GM12878 (cell line): ENCODE measurements around the gene ARHGAP26. TPM values are rescaled to one million over a fixed set of nuclear protein-coding genes. Genes with fewer than 3 reads are reported as not detected.

Experiments
- ATAC-seq: fragments of 200-7000 bp; cut with Tn5 transposase; 3 replicates; pipeline ENCODE4 v1.9.1; 2020; ENCODE audit warnings: mild to moderate bottlenecking, moderate library complexity
- BruUV-seq: library from RNA; stranded (reverse); fragments of 400-500 nt; replicated peaks from 2 replicates; lab custom pipeline; 2021; lab: Mats Ljungman, UMichigan
- CTCF ChIA-PET: fragments of 300-600 bp; sonication (Branson Sonifier 250); formaldehyde crosslinking; extraction: SDS; loops from one replicate; lab custom pipeline; 2021; ENCODE audit warnings: inconsistent platforms; lab: Yijun Ruan, JAX
- POLR2A ChIA-PET: fragments of 350-600 bp; formaldehyde crosslinking; extraction: SDS; loops from one replicate; lab custom pipeline; 2021; ENCODE audit warnings: inconsistent platforms; lab: Charles Lee
- RAD21 ChIA-PET: fragments of 300-600 bp; sonication (Branson Sonifier 250); formaldehyde crosslinking; loops from one replicate; lab custom pipeline; 2023; ENCODE audit warnings: antibody characterized with exemption; ENCODE audit not compliant: unreplicated experiment; lab: Charles Lee
- SMC1A ChIA-PET: fragments of 300-600 bp; sonication (Branson Sonifier 250); formaldehyde crosslinking; loops from one replicate; lab custom pipeline; 2023; ENCODE audit not compliant: unreplicated experiment, uncharacterized antibody; lab: Charles Lee
- DNase-seq: peaks from one replicate; pipeline ENCODE4 v3.0.0-alpha.2; 2011; ENCODE audit warnings: low read depth, low spot score
- FAIRE-seq: peaks from 3 replicates; lab custom pipeline; 2011; peaks lifted over from hg19 to GRCh38; lab: Jason Lieb, UNC
- H2AFZ ChIP-seq: 2 replicates; pipeline ENCODE4 v1.6.0; 2011; ENCODE audit warnings: low read depth, low read length, control low read depth; ENCODE audit not compliant: control insufficient read depth
- H3K27ac ChIP-seq: 2 replicates; pipeline ENCODE4 v1.5.1; 2011; ENCODE audit warnings: control low read depth; ENCODE audit not compliant: control insufficient read depth, insufficient read depth
- H3K27me3 ChIP-seq, 2 experiments: replicated peaks in 1 of 2; 2 replicates each; pipeline versions ENCODE4 v1.6.0 to v1.6.1; 2011; ENCODE audit warnings: low read length in 1 of 2; ENCODE audit not compliant: control insufficient read depth in 2 of 2, insufficient read depth in 2 of 2
- H3K36me3 ChIP-seq, 2 experiments: 2 replicates each; pipeline ENCODE4 v1.5.1; 2011; ENCODE audit warnings: low read length in 1 of 2; ENCODE audit not compliant: control insufficient read depth in 2 of 2, insufficient read depth in 2 of 2
- H3K4me1 ChIP-seq: 2 replicates; pipeline ENCODE4 v1.6.1; 2011; ENCODE audit warnings: mild to moderate bottlenecking, low read length, moderate library complexity, mixed read lengths; ENCODE audit not compliant: control insufficient read depth, insufficient read depth
- H3K4me2 ChIP-seq: 2 replicates; pipeline ENCODE4 v1.6.0; 2011; ENCODE audit warnings: control low read depth; ENCODE audit not compliant: control insufficient read depth, insufficient read depth
- H3K4me3 ChIP-seq: fragments of 200-600 bp; sonication (generic); 2 replicates; pipeline ENCODE4 v1.5.1; 2016
- H3K79me2 ChIP-seq: 2 replicates; pipeline ENCODE4 v1.6.0; 2011; ENCODE audit warnings: low read length; ENCODE audit not compliant: control insufficient read depth, insufficient read depth
- H3K9ac ChIP-seq: 2 replicates; pipeline ENCODE4 v1.8.0; 2011; ENCODE audit warnings: low read length, control low read depth, mixed read lengths; ENCODE audit not compliant: control insufficient read depth, insufficient read depth
- H3K9me3 ChIP-seq: replicated peaks from 3 replicates; pipeline ENCODE4 v1.5.1; 2011; ENCODE audit warnings: mild to moderate bottlenecking, low read length; ENCODE audit not compliant: control insufficient read depth, insufficient read depth
- H4K20me1 ChIP-seq: 2 replicates; pipeline ENCODE4 v1.6.0; 2011; ENCODE audit not compliant: control insufficient read depth, insufficient read depth
- CHD4 ChIP-seq: fragments of 200-600 bp; sonication (generic); IDR thresholded peaks from 2 replicates; pipeline ENCODE4 v1.6.1; 2016; ENCODE audit warnings: mild to moderate bottlenecking
- EP300 ChIP-seq, 2 experiments: fragments of 150-350 bp in 1 of 2; IDR thresholded peaks; 2 replicates each; pipeline ENCODE4 v1.6.1; 2011 to 2012; ENCODE audit warnings: low read depth in 2 of 2, low read length in 2 of 2, borderline replicate concordance in 1 of 2, improper control_type of control experiment in 1 of 2, inconsistent platforms in 1 of 2; ENCODE audit not compliant: control insufficient read depth in 1 of 2
- GABPA ChIP-seq: IDR thresholded peaks from 2 replicates; pipeline ENCODE4 v1.6.1; 2014; ENCODE audit warnings: antibody characterized with exemption, low read depth, mild to moderate bottlenecking, inconsistent platforms
- GATAD2B ChIP-seq: fragments of 450-650 bp; conservative IDR thresholded peaks from 2 replicates; pipeline ENCODE4 v1.6.1; 2017; ENCODE audit warnings: low read depth, mild to moderate bottlenecking, moderate library complexity
- KLF5 ChIP-seq: fragments of 450-650 bp; IDR thresholded peaks from 2 replicates; pipeline ENCODE4 v1.6.1; 2014; ENCODE audit warnings: mild to moderate bottlenecking; ENCODE audit not compliant: partially characterized antibody
- LARP7 ChIP-seq: fragments of 450-650 bp; IDR thresholded peaks from 2 replicates; pipeline ENCODE4 v1.6.1; 2017; ENCODE audit warnings: mild to moderate bottlenecking
- POU2F2 ChIP-seq: IDR thresholded peaks from 3 replicates; pipeline ENCODE4 v1.6.1; 2011; ENCODE audit warnings: low read depth, mild to moderate bottlenecking, low read length, borderline replicate concordance
- RFX5 ChIP-seq: IDR thresholded peaks from 2 replicates; pipeline ENCODE4 v1.6.1; 2011; ENCODE audit warnings: low read depth, low read length, improper control_type of control experiment
- RUNX3 ChIP-seq: IDR thresholded peaks from 2 replicates; pipeline ENCODE4 v1.6.1; 2012; ENCODE audit warnings: low read length, inconsistent platforms
- TAF1 ChIP-seq: IDR thresholded peaks from 2 replicates; pipeline ENCODE4 v1.6.1; 2011; ENCODE audit warnings: mild to moderate bottlenecking, low read depth, low read length, borderline replicate concordance
- WRNIP1 ChIP-seq: IDR thresholded peaks from 2 replicates; pipeline ENCODE4 v1.6.1; 2011; ENCODE audit warnings: low read depth, low read length, improper control_type of control experiment, borderline replicate concordance
- ZNF207 ChIP-seq: fragments of 450-650 bp; IDR thresholded peaks from 2 replicates; pipeline ENCODE4 v1.6.1; 2014; ENCODE audit warnings: antibody characterized with exemption, mild to moderate bottlenecking, borderline replicate concordance
- WGBS: methylation state at CpG from one replicate; pipeline ENCODE4 v1.1.6; 2016; ENCODE audit warnings: low lambda C conversion rate; ENCODE audit not compliant: insufficient replicate concordance, insufficient coverage; ENCODE audit errors: missing lambda C conversion rate; 5-methylcytosine and 5-hydroxymethylcytosine counted together
- in situ Hi-C: fragments of 300-500 bp; cut with MboI; formaldehyde crosslinking; loops from 9 replicates; pipeline ENCODE4 v1.14.3; 2018; ENCODE audit warnings: mixed read lengths
- intact Hi-C: fragments of 100-400 bp; cut with micrococcal nuclease; formaldehyde crosslinking; loops from one replicate; pipeline ENCODE4 v1.14.2; 2022; ENCODE audit not compliant: unreplicated experiment
- polyA plus RNA-seq, 11 experiments: library from polyadenylated mRNA; depleted of rRNA in 4 of 11; unstranded in 6 of 11; stranded (reverse) in 5 of 11; fragments of >200 nt; fragmentation: Nextera tagmentation in 4 of 11; fragmentation: Illumina TruSeq in 1 of 11; extraction: Ambion mirVana in 4 of 11; extraction: Trizol in 1 of 11; gene quantifications; 1 replicate in 1 of 11; 2 replicates in 10 of 11; pipeline versions ENCODE4 v1.2.1 to v1.2.3, GENCODE V29; 2011 to 2016; ENCODE audit warnings: inconsistent platforms in 2 of 11, missing spikeins in 2 of 11, low read depth in 1 of 11
- total RNA-seq, 4 experiments: library from RNA; depleted of rRNA in 3 of 4; stranded (reverse); fragments of >200 nt in 3 of 4; fragmentation: Illumina TruSeq in 1 of 4; extraction: Trizol in 1 of 4; gene quantifications; 2 replicates each; pipeline versions ENCODE4 v1.2.1 to v1.2.3, GENCODE V29; 2013 to 2021
- TF ChIP-seq, protein P1 (sequence below): fragments of 450-650 bp; IDR thresholded peaks from 2 replicates; pipeline ENCODE4 v1.6.1; 2016; ENCODE audit warnings: mild to moderate bottlenecking

Gene ARHGAP26
- total and polyA plus RNA-seq, 10 of the 15 experiments (the other 5 are each of a cell fraction or from before 2014, with no cell fraction given) = 9.4 to 41.5 (median 19.3) TPM

DNA sequence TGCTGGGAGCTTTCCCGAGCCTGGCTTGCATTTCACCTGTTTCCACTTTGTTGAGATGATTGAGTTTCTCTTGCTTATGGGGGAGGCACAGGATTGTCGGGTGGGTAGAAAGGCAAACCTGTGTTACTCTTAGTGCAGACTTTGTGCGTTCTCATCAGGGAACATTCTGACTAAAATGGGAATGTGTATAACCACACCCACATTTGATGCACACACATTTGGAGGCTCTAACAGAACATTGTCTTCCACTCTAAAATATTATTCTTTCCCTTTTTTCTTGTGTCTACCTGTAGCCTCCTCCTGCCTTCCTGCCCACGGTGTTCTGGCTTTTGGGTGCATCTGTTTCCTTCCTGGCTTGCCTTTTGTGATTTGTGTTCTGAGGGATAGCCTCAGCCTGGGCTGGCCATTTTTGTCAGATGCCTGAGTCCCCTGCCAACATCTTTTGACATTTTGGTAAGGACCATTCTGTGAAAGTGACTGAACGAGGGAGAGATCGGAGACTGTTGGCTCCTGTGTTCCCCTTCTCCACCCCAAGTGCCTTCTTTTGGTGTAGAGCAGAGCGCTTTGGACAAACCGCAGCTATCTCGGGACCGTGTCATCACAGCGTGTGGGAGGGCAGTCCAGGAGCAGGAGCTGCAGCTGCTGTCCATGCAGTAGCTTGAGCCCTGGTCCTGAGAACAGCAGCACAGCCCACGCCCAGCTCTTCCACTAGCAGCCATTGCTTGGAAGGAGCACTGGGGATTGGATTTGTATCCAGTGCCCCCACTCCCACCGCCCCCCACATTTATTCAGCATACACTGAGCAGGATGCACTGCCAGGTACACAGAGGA, 101.4 kb downstream of the ARHGAP26 start:
- Histone ChIP-seq H3K27ac (no peak overlapping the region), H3K36me3 (no peaks in the 10 kb centered on the region), H3K4me2 (no peak overlapping the region), H3K9ac (no peak overlapping the region), H4K20me1 (no peaks in the 10 kb centered on the region; the same call in 1 of the 2 replicates), H3K4me1 (no peaks in the 10 kb centered on the region)
- WGBS = 36% methylated on average over 13 of the region's 13 CpGs
- ChIA-PET SMC1A (interaction anchor here (0.6 to 5.8 kb wide), 6 partner anchors 11 to 156 kb away, joined by 3 to 50 read pairs (median 4); no protein-coding TSS in a partner anchor), POLR2A (interaction anchor here (0.7 kb wide), 1 partner anchor 139 kb away, joined by 4 read pairs; no protein-coding TSS in a partner anchor), CTCF (interaction anchor here (1.0 to 16.8 kb wide), 7 partner anchors 8 to 217 kb away, joined by 3 to 243 read pairs (median 10); no protein-coding TSS in a partner anchor), RAD21 (interaction anchor here (0.7 to 1.9 kb wide), 6 partner anchors 17 to 1054 kb away, joined by 3 to 11 read pairs (median 4); partner anchors contain the start of gene ARHGAP26)
- in situ Hi-C loops = no loop called here
- no peak for ATAC-seq
- FAIRE-seq = no peak
- no TSS peak for BruUV-seq
- no peak for DNase-seq
- intact Hi-C loops = no loop called here
- no peak for TF ChIP-seq RUNX3
- TF ChIP-seq RFX5 = no peak
- no peak for TF ChIP-seq WRNIP1
- TF ChIP-seq, all 136 proteins: peak for 0
- Histone ChIP-seq H3K9me3 (no peaks in the 10 kb centered on the region), H3K79me2 (no peaks in the 10 kb centered on the region), H3K27me3 (no peaks in the 10 kb centered on the region), H3K4me3 (no peak overlapping the region), H2AFZ (no peak overlapping the region)

DNA sequence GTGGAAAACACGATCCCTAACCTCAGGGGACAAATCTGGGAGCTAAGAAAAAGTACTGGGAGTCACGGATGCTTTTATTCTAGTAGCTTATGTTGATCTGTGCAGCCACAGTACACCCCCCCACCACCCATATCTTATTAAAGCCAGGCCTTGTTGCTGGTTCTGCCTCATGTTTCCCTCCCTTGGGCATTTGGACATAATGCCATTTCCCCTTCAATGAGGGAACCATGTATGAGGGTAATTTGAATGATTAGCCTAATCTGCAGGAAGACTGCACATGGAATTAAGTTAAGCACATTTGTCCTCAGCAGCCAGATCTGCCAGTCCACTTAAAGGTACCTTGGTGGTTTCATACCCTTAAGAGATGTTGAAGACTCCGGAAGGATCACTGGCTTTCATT, 102.0 kb downstream of the ARHGAP26 start:
- in situ Hi-C loops (no loop called here), intact Hi-C loops (no loop called here)
- H3K4me1 ChIP-seq = no peaks in the 10 kb centered on the region
- H3K36me3 ChIP-seq = no peaks in the 10 kb centered on the region
- ChIA-PET CTCF (interaction anchor here (6.4 to 16.8 kb wide), 3 partner anchors 16 to 154 kb away, joined by 38 to 243 read pairs (median 144); no protein-coding TSS in a partner anchor), RAD21 (interaction anchor here (0.7 to 1.9 kb wide), 2 partner anchors 124 to 1055 kb away, joined by 3 to 11 read pairs; no protein-coding TSS in a partner anchor), SMC1A (interaction anchor here (0.6 to 5.8 kb wide), 3 partner anchors 21 to 157 kb away, joined by 3 to 50 read pairs (median 4); no protein-coding TSS in a partner anchor), POLR2A (interaction anchor here (0.7 kb wide), 1 partner anchor 139 kb away, joined by 4 read pairs; no protein-coding TSS in a partner anchor)
- BruUV-seq = no TSS peak
- no peak overlapping the region for H3K27ac ChIP-seq
- H3K9me3 ChIP-seq = no peaks in the 10 kb centered on the region
- ATAC-seq = no peak
- no peak overlapping the region for H3K9ac ChIP-seq
- H2AFZ ChIP-seq = no peak overlapping the region
- TF ChIP-seq LARP7 (no peak), ZNF207 (no peak), KLF5 (no peak), TAF1 (no peak), CHD4 (no peak), EP300 (IDR thresholded peaks at IDR 0.05; ENCODE audit: borderline replicate concordance in 1 of 2, control insufficient read depth in 1 of 2, low read depth in 2 of 2, low read length in 2 of 2) (no peak), POU2F2 (no peak), GATAD2B (no peak), GABPA (no peak)
- TF ChIP-seq, protein P1, sequence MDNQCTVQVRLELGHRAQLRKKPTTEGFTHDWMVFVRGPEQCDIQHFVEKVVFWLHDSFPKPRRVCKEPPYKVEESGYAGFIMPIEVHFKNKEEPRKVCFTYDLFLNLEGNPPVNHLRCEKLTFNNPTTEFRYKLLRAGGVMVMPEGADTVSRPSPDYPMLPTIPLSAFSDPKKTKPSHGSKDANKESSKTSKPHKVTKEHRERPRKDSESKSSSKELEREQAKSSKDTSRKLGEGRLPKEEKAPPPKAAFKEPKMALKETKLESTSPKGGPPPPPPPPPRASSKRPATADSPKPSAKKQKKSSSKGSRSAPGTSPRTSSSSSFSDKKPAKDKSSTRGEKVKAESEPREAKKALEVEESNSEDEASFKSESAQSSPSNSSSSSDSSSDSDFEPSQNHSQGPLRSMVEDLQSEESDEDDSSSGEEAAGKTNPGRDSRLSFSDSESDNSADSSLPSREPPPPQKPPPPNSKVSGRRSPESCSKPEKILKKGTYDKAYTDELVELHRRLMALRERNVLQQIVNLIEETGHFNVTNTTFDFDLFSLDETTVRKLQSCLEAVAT = no peak
- WGBS = 25% methylated on average over 3 of the region's 3 CpGs
- no peak overlapping the region for H3K4me3 ChIP-seq
- H3K4me2 ChIP-seq = no peak overlapping the region
- no peaks in the 10 kb centered on the region for H3K79me2 ChIP-seq
- no peak for FAIRE-seq
- no peaks in the 10 kb centered on the region for H3K27me3 ChIP-seq
- H4K20me1 ChIP-seq = no peaks in the 10 kb centered on the region; the same call in 1 of the 2 replicates
- no peak for DNase-seq
